Measurements from ENCODE around the gene TNNC1. TPM values are rescaled to one million over a fixed set of nuclear protein-coding genes. Genes with fewer than 3 reads are reported as not detected.
A peak's percentile ranks its signal among the peaks of the same experiment; 100 is the strongest.

The TNNC1 gene
- total and polyA plus RNA-seq, 10 donors = 0.74 to 5.8 (median 1.9) TPM

- TF ChIP-seq CTCF (IDR thresholded peaks at IDR 0.05 in 8 of 11, conservative IDR thresholded peaks at IDR 0.05 in 3 of 11) = no peak
- TF ChIP-seq POLR2AphosphoS5 (IDR thresholded peaks at IDR 0.05) = peak in 1 of 3 donors; percentile 40
- intact Hi-C loops (cut with DNase I; ENCODE audit: low total_unique reads) = no loop called here
- Histone ChIP-seq H3K27ac (peak overlapping the region in 6 of 8 donors; percentile 9 to 82 (median 79)), H3K27me3 (replicated peaks in 1 of 7) (peaks cover 0 to 6% (median 0%) of the 10 kb centered on the region in 7 donors), H3K36me3 (peaks cover 0 to 87% (median 72%) of the 10 kb centered on the region in 6 donors), H3K4me3 (no peak overlapping the region), H3K4me1 (peaks cover 18 to 77% (median 49%) of the 10 kb centered on the region in 6 donors), H3K9me3 (no peaks in the 10 kb centered on the region)
- WGBS, 5 donors = 64 to 77% (median 71%) methylated on average over 14 to 22 of the region's 22 CpGs
- no peak for DNase-seq
Observed at GRCh38 chr3:52490035-52490938, 36.4 kb upstream of the TNNC1 start.

- Histone ChIP-seq H3K4me3 (no peak overlapping the region), H3K4me1 (peaks cover 17 to 77% (median 47%) of the 10 kb centered on the region in 6 donors), H3K36me3 (peaks cover 0 to 95% (median 75%) of the 10 kb centered on the region in 6 donors), H3K27ac (peak overlapping the region in 3 of 8 donors; percentile 76 to 82 (median 78)), H3K9me3 (no peaks in the 10 kb centered on the region), H3K27me3 (replicated peaks in 1 of 7) (no peaks in the 10 kb centered on the region)
- WGBS, 5 donors = 87 to 96% (median 90%) methylated on average over 6 to 18 of the region's 18 CpGs
- TF ChIP-seq CTCF (IDR thresholded peaks at IDR 0.05 in 8 of 11, conservative IDR thresholded peaks at IDR 0.05 in 3 of 11) (no peak), POLR2A (IDR thresholded peaks at IDR 0.05) (no peak), POLR2AphosphoS5 (IDR thresholded peaks at IDR 0.05) (peak in 1 of 3 donors; percentile 10)
- intact Hi-C loops (cut with DNase I; ENCODE audit: low total_unique reads) = no loop called here
- no peak for DNase-seq
Observed at GRCh38 chr3:52489453-52489852, 35.6 kb upstream of the TNNC1 start.

- intact Hi-C loops (cut with DNase I; ENCODE audit: low total_unique reads) = no loop called here
- H3K27ac ChIP-seq = no peak overlapping the region
- no peaks in the 10 kb centered on the region for H3K9me3 ChIP-seq
- 90 to 100% (median 93%) methylated on average over 1 to 3 of the region's 3 CpGs for whole genome bisulfite sequencing, 5 donors
- H3K4me1 ChIP-seq = peaks cover 11 to 77% (median 43%) of the 10 kb centered on the region in 6 donors
- peak; percentile 63 for DNase-seq
- H3K4me3 ChIP-seq = no peak overlapping the region
- no peaks in the 10 kb centered on the region for H3K27me3 ChIP-seq (replicated peaks in 1 of 7)
- H3K36me3 ChIP-seq = peaks cover 0 to 99% (median 76%) of the 10 kb centered on the region in 6 donors
- no peak for TF ChIP-seq POLR2A (IDR thresholded peaks at IDR 0.05)
- no peak for TF ChIP-seq CTCF (IDR thresholded peaks at IDR 0.05 in 8 of 11, conservative IDR thresholded peaks at IDR 0.05 in 3 of 11)
Observed at GRCh38 chr3:52488746-52489145, 34.9 kb upstream of the TNNC1 start.

Measured in spleen (tissue), 11 donors.